Panc1 (cell line): Measurements from ENCODE around the gene CENPC. TPM values are rescaled to one million over a fixed set of nuclear protein-coding genes. Genes with fewer than 3 reads are reported as not detected.

Experiments
- ATAC-seq: fragments of 200-7000 bp; cut with Tn5 transposase; 2 replicates; pipeline ENCODE4 v1.9.1; 2020; ENCODE audit warnings: mild to moderate bottlenecking, moderate library complexity
- BruUV-seq: library from RNA; stranded (reverse); fragments of 400-500 nt; replicated peaks from 2 replicates; lab custom pipeline; 2021; lab: Mats Ljungman, UMichigan
- CTCF ChIA-PET: fragments of 300-600 bp; sonication (Branson Sonifier 250); formaldehyde crosslinking; loops from one replicate; lab custom pipeline; 2022; ENCODE audit warnings: antibody characterized with exemption; lab: Charles Lee
- POLR2A ChIA-PET: fragments of 300-600 bp; sonication (Branson Sonifier 250); formaldehyde crosslinking; loops from one replicate; lab custom pipeline; 2022; ENCODE audit warnings: antibody characterized with exemption; lab: Charles Lee
- DNase-seq: peaks from one replicate; pipeline ENCODE4 v3.0.0-alpha.2; 2010; ENCODE audit warnings: low read depth, low spot score
- H3K27ac ChIP-seq: 2 replicates; pipeline ENCODE4 v1.5.1; 2011; ENCODE audit warnings: mild to moderate bottlenecking, low read length, inconsistent platforms
- H3K27me3 ChIP-seq: fragments of 200-500 bp; sonication (Bioruptor generic); 2 replicates; pipeline ENCODE4 v1.6.0; 2014; ENCODE audit warnings: low read length, inconsistent platforms; ENCODE audit not compliant: control insufficient read depth, insufficient read depth
- H3K36me3 ChIP-seq: fragments of 200-500 bp; sonication (Bioruptor generic); 2 replicates; pipeline ENCODE4 v1.5.1; 2014; ENCODE audit warnings: inconsistent platforms, mild to moderate bottlenecking, low read length, moderate library complexity; ENCODE audit not compliant: control insufficient read depth, insufficient read depth
- H3K4me1 ChIP-seq: 2 replicates; pipeline ENCODE4 v1.5.1; 2011; ENCODE audit warnings: inconsistent platforms, mild to moderate bottlenecking, low read length, moderate library complexity; ENCODE audit not compliant: control insufficient read depth, insufficient read depth
- H3K4me3 ChIP-seq, 2 experiments: 2 replicates each; pipeline ENCODE4 v1.5.1; 2011 to 2012; ENCODE audit warnings: low read depth in 2 of 2, low read length in 2 of 2, mild to moderate bottlenecking in 2 of 2, inconsistent platforms in 1 of 2, moderate library complexity in 1 of 2
- H3K9me3 ChIP-seq: fragments of 200-500 bp; sonication (Bioruptor generic); 2 replicates; pipeline ENCODE4 v1.5.1; 2014; ENCODE audit warnings: low read depth, mild to moderate bottlenecking, inconsistent platforms, low read length, moderate library complexity; ENCODE audit not compliant: control insufficient read depth, insufficient read depth
- CTCF ChIP-seq: fragments of 450-650 bp; IDR thresholded peaks from 2 replicates; pipeline ENCODE4 v1.5.1; 2017; ENCODE audit warnings: mild to moderate bottlenecking
- POLR2AphosphoS5 ChIP-seq: IDR thresholded peaks from 2 replicates; pipeline ENCODE4 v1.6.1; 2012; ENCODE audit warnings: mild to moderate bottlenecking, low read depth, low read length, moderate library complexity
- REST ChIP-seq, 2 experiments: IDR thresholded peaks; 2 replicates each; pipeline ENCODE4 v1.6.1; 2011 to 2012; ENCODE audit warnings: low read depth in 2 of 2, control low read depth in 1 of 2, low read length in 1 of 2, mild to moderate bottlenecking in 1 of 2, moderate library complexity in 1 of 2; ENCODE audit not compliant: insufficient read depth in 1 of 2
- SIN3A ChIP-seq: IDR thresholded peaks from 2 replicates; pipeline ENCODE4 v1.6.1; 2012; ENCODE audit warnings: low read depth, mild to moderate bottlenecking, low read length, moderate library complexity, borderline replicate concordance; ENCODE audit not compliant: insufficient read depth
- TCF7L2 ChIP-seq: IDR thresholded peaks from 2 replicates; pipeline ENCODE4 v1.6.1; 2011; ENCODE audit warnings: mild to moderate bottlenecking, low read depth, low read length, inconsistent platforms
- in situ Hi-C: cut with HindIII; loops from 2 replicates; pipeline ENCODE4 v1.10.0; 2016; ENCODE audit warnings: low sequenced_read_pairs, low pct_unique_long_range_greater_than_20kb
- intact Hi-C: fragments of 100-400 bp; cut with micrococcal nuclease; formaldehyde crosslinking; loops from one replicate; pipeline ENCODE4 v1.10.0; 2022; ENCODE audit not compliant: unreplicated experiment
- total RNA-seq: library from RNA; stranded (reverse); gene quantifications from one replicate; pipeline ENCODE4 v1.2.1, GENCODE V29; 2021; ENCODE audit not compliant: unreplicated experiment

CENPC gene
- total RNA-seq, 1 experiment from 2014 or later, result 10.1 TPM

- no peak for DNase-seq
- ATAC-seq, result no peak
- H3K27me3 ChIP-seq, result no peaks in the 10 kb centered on the region
- H3K4me1 ChIP-seq, result no peaks in the 10 kb centered on the region
- TF ChIP-seq SIN3A, result no peak
- TF ChIP-seq REST (IDR thresholded peaks at IDR 0.05; ENCODE audit: insufficient read depth in 1 of 2, low read depth in 2 of 2, low read length in 1 of 2), result no peak
- no peak for TF ChIP-seq POLR2AphosphoS5
- no peak for TF ChIP-seq CTCF
- TF ChIP-seq TCF7L2, result no peak
- ChIA-PET POLR2A (no interaction called here), CTCF (no interaction called here)
- H3K9me3 ChIP-seq, result no peaks in the 10 kb centered on the region
- in situ Hi-C loops, result no loop called here
- H3K36me3 ChIP-seq, result no peaks in the 10 kb centered on the region
- BruUV-seq, result no TSS peak
- no peak overlapping the region for H3K27ac ChIP-seq
- intact Hi-C loops, result no loop called here
- H3K4me3 ChIP-seq, result no peak overlapping the region
These were observed 11.1 kb upstream of the CENPC start for GRCh38 chr4:67556436-67556835.

GRCh38 chr4:67555447-67555846, 10.1 kb upstream of the CENPC start:
- CTCF ChIA-PET, result no interaction called here
- Histone ChIP-seq H3K9me3 (no peaks in the 10 kb centered on the region), H3K27me3 (no peaks in the 10 kb centered on the region), H3K4me1 (no peaks in the 10 kb centered on the region), H3K4me3 (no peak overlapping the region), H3K36me3 (no peaks in the 10 kb centered on the region), H3K27ac (no peak overlapping the region)
- POLR2A ChIA-PET, result no interaction called here
- intact Hi-C loops (no loop called here), in situ Hi-C loops (no loop called here)
- BruUV-seq, result no TSS peak
- DNase-seq (no peak), ATAC-seq (no peak)
- TF ChIP-seq CTCF (no peak), SIN3A (no peak)

- intact Hi-C loops, result no loop called here
- Histone ChIP-seq H3K36me3 (no peaks in the 10 kb centered on the region), H3K27ac (no peak overlapping the region), H3K4me1 (no peaks in the 10 kb centered on the region), H3K27me3 (no peaks in the 10 kb centered on the region), H3K4me3 (no peak overlapping the region), H3K9me3 (no peaks in the 10 kb centered on the region)
- in situ Hi-C loops, result no loop called here
- CTCF ChIA-PET, result no interaction called here
- TF ChIP-seq TCF7L2 (no peak), POLR2AphosphoS5 (no peak), CTCF (no peak), SIN3A (no peak), REST (IDR thresholded peaks at IDR 0.05; ENCODE audit: insufficient read depth in 1 of 2, low read depth in 2 of 2, low read length in 1 of 2) (no peak)
- POLR2A ChIA-PET, result no interaction called here
- no peak for ATAC-seq
- BruUV-seq, result no TSS peak
- DNase-seq, result no peak
These were observed 8.8 kb upstream of the CENPC start for GRCh38 chr4:67554096-67554495.
